ENCODE data around the gene ZNF429.
A peak's percentile ranks its signal among the peaks of the same experiment; 100 is the strongest.
"Not testable (repeated sequence)": the region's sequence is repeated elsewhere in the genome, so short reads cannot be mapped to it uniquely, and the experiment has no call there.

The ZNF429 gene

DNA sequence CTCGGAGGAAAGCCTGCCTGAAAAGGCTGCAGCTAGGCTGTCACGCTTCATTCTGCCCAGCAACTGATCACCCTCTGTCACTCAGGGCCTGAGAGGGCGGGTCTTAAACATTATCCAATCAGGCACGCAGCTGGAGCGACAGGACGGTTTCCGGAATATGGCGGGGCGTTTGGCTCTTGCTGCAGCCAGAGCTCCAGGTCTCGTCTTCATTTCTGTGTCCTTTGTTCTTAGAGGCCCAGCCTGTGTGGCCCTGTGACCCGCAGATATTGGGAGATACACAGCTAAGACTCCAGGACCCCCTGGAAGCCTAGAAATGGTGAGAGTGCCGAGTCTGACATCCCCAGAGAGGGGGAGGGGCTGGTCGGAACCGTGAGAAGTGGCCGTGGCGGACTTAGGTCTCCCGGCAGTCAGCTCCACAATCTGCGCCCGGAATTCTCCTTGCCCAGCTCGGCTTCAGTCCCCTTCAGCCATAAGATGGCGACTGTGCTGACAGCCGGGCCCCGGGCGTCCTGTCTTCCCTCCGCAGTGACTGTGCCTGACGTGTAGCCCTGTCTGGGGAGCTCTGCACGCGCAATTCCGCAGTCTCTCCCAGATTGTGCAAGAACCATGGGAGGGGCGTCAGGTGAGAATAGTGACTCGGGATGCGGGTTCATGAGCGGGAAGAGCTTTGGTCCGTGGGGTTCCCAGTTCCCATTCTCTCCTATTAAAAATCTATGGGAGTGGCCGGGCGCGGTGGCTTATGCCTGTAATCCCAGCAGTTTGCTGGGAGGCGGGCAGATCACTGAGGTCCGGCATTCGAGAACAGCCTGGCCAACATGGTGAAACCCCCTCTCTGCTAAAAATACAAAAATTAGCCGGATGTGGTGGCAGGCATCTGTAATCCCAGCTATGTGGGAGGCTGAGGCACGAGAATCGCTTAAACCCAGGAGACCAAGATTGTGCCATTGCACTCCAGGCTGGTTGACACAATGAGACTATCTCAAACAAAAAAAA is at the start of gene ZNF429:
Gene ZNF429, plus strand, starts transcription at position 144 of the 993 bp plus-strand sequence. Its CDS starts 170 bp downstream, at position 314.
- DNase-seq = peak; percentile 46 to 96 (median 87)

- DNase-seq = no peak
These were observed 44.7 kb upstream of the ZNF429 start for GRCh38 chr19:21460686-21461085.

- no peak for DNase-seq
These were observed 42.9 kb upstream of the ZNF429 start for GRCh38 chr19:21462540-21462939.

DNA sequence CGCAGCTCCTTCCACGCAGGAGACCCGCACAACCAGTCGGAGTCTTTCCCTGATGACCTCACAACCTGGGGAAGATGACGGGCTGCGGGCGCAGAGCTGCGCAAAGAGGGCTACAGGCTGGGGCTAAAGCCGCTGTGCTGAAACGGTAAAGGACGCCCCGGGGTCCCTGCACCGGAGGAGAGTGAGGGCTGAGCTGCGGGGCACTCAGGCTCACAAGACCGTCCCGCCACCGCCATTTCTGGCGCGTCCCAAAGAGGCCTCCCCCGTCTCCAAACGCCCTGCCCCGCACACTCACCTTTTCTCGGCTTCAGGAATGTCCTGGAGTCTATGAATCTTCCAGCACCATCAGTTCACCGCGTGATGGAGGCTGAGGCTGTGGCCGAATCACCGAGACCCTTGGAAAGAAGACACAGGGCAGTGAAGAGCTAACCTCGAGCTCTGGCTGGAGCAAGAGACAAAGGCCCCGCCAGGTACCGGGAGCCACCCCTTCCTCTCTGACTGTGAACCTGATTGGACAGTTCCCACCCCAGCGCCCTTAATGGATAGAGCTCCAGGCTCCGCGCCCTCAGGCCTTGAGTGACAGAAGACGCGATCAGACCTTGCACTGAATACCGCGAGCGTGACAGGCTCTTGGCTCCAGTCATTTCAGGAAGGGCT is 41.8 kb upstream of the ZNF429 start:
- peak in 6 of 58 donors; percentile 0 to 36 (median 6) for DNase-seq

GRCh38 chr19:21466627-21467026 is 38.8 kb upstream of the ZNF429 start:
- no peak for DNase-seq

GRCh38 chr19:21468791-21469190 is 36.6 kb upstream of the ZNF429 start:
- DNase-seq = no peak

- no peak for DNase-seq
These were observed 32.9 kb upstream of the ZNF429 start for GRCh38 chr19:21472507-21472906.

- DNase-seq = peak in 56 of 58 donors; percentile 3 to 86 (median 64)
These were observed 30.7 kb upstream of the ZNF429 start for GRCh38 chr19:21474671-21475181.

- DNase-seq = not testable (repeated sequence)
These were observed 23.0 kb upstream of the ZNF429 start for GRCh38 chr19:21482361-21482760.

GRCh38 chr19:21482863-21483276 is 22.5 kb upstream of the ZNF429 start:
- peak in 26 of 58 donors; percentile 2 to 34 (median 8) for DNase-seq

- DNase-seq = peak in 9 of 58 donors; percentile 1 to 20 (median 6)
These were observed 21.7 kb upstream of the ZNF429 start for GRCh38 chr19:21483589-21484170.

GRCh38 chr19:21484631-21485030 is 20.8 kb upstream of the ZNF429 start:
- DNase-seq = no peak

DNA sequence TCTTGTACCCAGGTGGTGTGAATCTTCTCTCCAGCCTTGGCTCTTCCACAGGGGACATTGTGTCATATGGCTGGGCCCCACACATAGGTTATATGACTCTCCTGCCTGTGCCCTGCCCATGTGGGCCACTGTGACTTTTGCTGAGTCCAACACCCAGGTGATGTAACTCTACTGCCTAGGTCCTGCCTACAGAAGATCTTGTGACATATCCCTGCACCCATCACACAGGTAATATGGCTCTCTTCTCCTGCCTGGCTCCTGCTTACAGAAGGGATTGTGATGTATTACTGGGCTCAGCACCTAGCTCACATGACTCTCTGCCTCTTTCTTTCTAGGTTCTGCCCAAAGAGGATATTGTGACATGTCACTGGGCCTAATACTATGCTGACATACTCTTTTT is 19.5 kb upstream of the ZNF429 start:
- no peak for DNase-seq

GRCh38 chr19:21487969-21488368 is 17.4 kb upstream of the ZNF429 start:
- DNase-seq = no peak

- no peak for DNase-seq
These were observed 14.3 kb upstream of the ZNF429 start for GRCh38 chr19:21491146-21491545.

GRCh38 chr19:21492947-21493906 is 12.2 kb upstream of the ZNF429 start:
- DNase-seq = no peak

- no peak for DNase-seq
These were observed 8.5 kb upstream of the ZNF429 start for GRCh38 chr19:21496876-21497275.

DNA sequence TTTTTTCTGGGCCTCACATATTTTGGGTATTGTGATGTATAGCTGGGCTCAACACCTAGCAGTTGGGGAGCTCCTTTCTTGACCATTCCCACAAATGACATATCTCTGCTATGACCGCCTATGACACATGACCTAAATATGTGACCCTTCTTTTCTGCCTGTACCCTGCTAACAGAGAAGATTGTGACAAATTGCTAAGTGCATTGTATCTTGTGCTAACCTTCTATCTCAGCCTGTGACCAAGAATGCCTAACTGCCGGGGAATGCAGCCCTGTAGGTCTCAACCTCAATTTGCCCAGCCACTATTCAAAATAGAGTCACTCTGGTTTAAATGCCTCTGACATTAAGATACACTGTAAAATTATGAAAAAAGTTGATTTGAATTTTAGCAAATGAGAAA is 6.8 kb upstream of the ZNF429 start:
- no peak for DNase-seq

DNA sequence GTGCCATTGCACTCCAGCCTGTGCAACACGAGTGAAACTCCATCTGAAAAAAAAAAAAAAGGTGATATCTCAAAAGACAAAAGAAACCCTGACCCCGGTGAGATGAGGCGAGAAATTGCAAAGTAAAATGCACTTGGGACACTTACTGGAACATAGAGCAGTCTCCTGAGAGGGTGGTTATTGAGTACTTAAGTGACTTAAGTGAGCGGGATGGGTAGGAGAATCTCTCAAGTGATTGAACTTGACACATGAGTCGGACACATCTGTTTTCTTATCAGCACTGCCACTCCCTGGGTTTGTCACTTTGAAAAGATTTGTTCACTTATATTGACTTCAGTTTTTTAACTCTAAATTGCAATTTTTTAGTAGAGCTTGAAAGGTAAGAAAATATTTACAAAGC is 2.8 kb downstream of the ZNF429 start:
- DNase-seq = no peak

- DNase-seq = not testable (repeated sequence)
These were observed 5.7 kb downstream of the ZNF429 start for GRCh38 chr19:21511058-21511457.

All from anterior cingulate cortex (tissue), 58 donors.